Activated CD8-positive, alpha-beta T cell treated with anti-CD3 and anti-CD28 coated beads for 36 hours (primary cell): ENCODE results near the gene SANBR. TPM values are rescaled to one million over a fixed set of nuclear protein-coding genes. Genes with fewer than 3 reads are reported as not detected.
"Not testable (repeated sequence)": the region's sequence is repeated elsewhere in the genome, so short reads cannot be mapped to it uniquely, and the experiment has no call there.

Experiments used
- ATAC-seq: fragments of 200-7000 bp; cut with Tn5 transposase; one replicate; pipeline ENCODE4 v1.10.0; 2021; ENCODE audit warnings: mild to moderate bottlenecking, moderate library complexity
- CTCF ChIA-PET: fragments of 350-600 bp; sonication (Branson Sonifier 250); formaldehyde crosslinking; loops from one replicate; lab custom pipeline; 2021; ENCODE audit warnings: antibody characterized with exemption; lab: Charles Lee
- POLR2A ChIA-PET: fragments of 350-600 bp; sonication (Branson Sonifier 250); formaldehyde crosslinking; loops from one replicate; lab custom pipeline; 2021; ENCODE audit warnings: antibody characterized with exemption; lab: Charles Lee
- DNase-seq: peaks from one replicate; pipeline ENCODE4 v3.0.0-alpha.2; 2020
- H3K27ac Mint-ChIP-seq: one replicate; pipeline ENCODE4 v1.8.0; 2021; ENCODE audit warnings: mild to moderate bottlenecking, mixed read lengths
- H3K27me3 Mint-ChIP-seq: one replicate; pipeline ENCODE4 v1.8.0; 2021; ENCODE audit warnings: mixed read lengths
- H3K36me3 Mint-ChIP-seq: one replicate; pipeline ENCODE4 v1.8.0; 2021; ENCODE audit warnings: low read depth, mixed read lengths
- H3K4me1 Mint-ChIP-seq: one replicate; pipeline ENCODE4 v1.8.0; 2021; ENCODE audit warnings: low read depth, mixed read lengths
- H3K4me3 Mint-ChIP-seq: one replicate; pipeline ENCODE4 v1.8.0; 2021; ENCODE audit warnings: mild to moderate bottlenecking, moderate library complexity, mixed read lengths
- H3K9me3 Mint-ChIP-seq: one replicate; pipeline ENCODE4 v1.8.0; 2021; ENCODE audit warnings: mixed read lengths
- intact Hi-C: fragments of 100-400 bp; cut with micrococcal nuclease; formaldehyde crosslinking; loops from one replicate; pipeline ENCODE4 v1.10.0; 2022
- total RNA-seq, 2 experiments: library from RNA; stranded (reverse); gene quantifications; one replicate each; pipeline ENCODE4 v1.2.3, GENCODE V29; 2021
- TF ChIP-seq, protein P1 (sequence below): fragments of 200-600 bp; IDR thresholded peaks from one replicate; pipeline ENCODE4 v1.8.0; 2022; ENCODE audit warnings: antibody characterized with exemption, mild to moderate bottlenecking

SANBR gene
- total RNA-seq, 2 experiments from 2014 or later = 0.97 to 1.3 TPM

- ATAC-seq (no peak), DNase-seq (no peak)
- Mint-ChIP-seq H3K4me1 (peaks cover 7% of the 10 kb centered on the region), H3K27me3 (no peaks in the 10 kb centered on the region), H3K27ac (no peak overlapping the region), H3K36me3 (peaks cover 18% of the 10 kb centered on the region), H3K9me3 (no peaks in the 10 kb centered on the region), H3K4me3 (no peak overlapping the region)
- TF ChIP-seq, protein P1, sequence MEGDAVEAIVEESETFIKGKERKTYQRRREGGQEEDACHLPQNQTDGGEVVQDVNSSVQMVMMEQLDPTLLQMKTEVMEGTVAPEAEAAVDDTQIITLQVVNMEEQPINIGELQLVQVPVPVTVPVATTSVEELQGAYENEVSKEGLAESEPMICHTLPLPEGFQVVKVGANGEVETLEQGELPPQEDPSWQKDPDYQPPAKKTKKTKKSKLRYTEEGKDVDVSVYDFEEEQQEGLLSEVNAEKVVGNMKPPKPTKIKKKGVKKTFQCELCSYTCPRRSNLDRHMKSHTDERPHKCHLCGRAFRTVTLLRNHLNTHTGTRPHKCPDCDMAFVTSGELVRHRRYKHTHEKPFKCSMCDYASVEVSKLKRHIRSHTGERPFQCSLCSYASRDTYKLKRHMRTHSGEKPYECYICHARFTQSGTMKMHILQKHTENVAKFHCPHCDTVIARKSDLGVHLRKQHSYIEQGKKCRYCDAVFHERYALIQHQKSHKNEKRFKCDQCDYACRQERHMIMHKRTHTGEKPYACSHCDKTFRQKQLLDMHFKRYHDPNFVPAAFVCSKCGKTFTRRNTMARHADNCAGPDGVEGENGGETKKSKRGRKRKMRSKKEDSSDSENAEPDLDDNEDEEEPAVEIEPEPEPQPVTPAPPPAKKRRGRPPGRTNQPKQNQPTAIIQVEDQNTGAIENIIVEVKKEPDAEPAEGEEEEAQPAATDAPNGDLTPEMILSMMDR = no peak
- ChIA-PET POLR2A (interaction anchor here (0.8 kb wide), 1 partner anchor 41 kb away, joined by 3 read pairs; no protein-coding TSS in a partner anchor), CTCF (interaction anchor here (1.0 to 1.5 kb wide), 2 partner anchors 14 to 31 kb away, joined by 3 to 4 read pairs; no protein-coding TSS in a partner anchor)
- intact Hi-C loops = no loop called here
Measured at GRCh38 chr2:61029533-61029932, 36.1 kb upstream of the SANBR start.

- CTCF ChIA-PET = interaction anchor here (1.0 kb wide), 1 partner anchor 35 kb away, joined by 3 read pairs; no protein-coding TSS in a partner anchor
- H3K27ac Mint-ChIP-seq, H3K27me3 Mint-ChIP-seq, intact Hi-C loops, H3K4me1 Mint-ChIP-seq, H3K4me3 Mint-ChIP-seq, DNase-seq, POLR2A ChIA-PET, H3K9me3 Mint-ChIP-seq, ATAC-seq: not testable (repeated sequence)
- peaks cover 25% of the 10 kb centered on the region for H3K36me3 Mint-ChIP-seq
Measured at GRCh38 chr2:61034592-61034991, 31.1 kb upstream of the SANBR start.

DNA sequence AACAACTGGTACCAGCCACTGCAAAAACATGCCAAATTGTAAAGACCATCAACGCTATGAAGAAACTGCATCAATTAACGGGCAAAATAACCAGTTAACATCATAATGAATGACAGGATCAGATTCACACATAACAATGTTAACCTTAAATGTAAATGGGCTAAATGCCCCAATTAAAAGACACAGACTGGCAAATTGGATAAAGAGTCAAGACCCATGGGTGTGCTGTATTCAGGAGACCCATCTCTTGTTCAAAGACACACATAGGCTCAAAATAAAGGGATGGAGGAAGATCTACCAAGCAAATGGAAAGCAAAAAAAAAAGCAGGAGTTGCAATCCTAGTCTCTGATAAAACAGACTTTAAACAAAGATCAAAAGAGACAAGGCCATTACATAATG, 29.0 kb upstream of the SANBR start:
- peaks cover 23% of the 10 kb centered on the region for H3K36me3 Mint-ChIP-seq

GRCh38 chr2:61042807-61043206, 22.9 kb upstream of the SANBR start:
- Mint-ChIP-seq H3K9me3 (no peaks in the 10 kb centered on the region), H3K4me3 (no peak overlapping the region), H3K27ac (no peak overlapping the region), H3K36me3 (peaks cover 11% of the 10 kb centered on the region), H3K27me3 (no peaks in the 10 kb centered on the region), H3K4me1 (peaks cover 13% of the 10 kb centered on the region)
- DNase-seq = no peak
- intact Hi-C loops = no loop called here
- CTCF ChIA-PET = interaction anchor here (1.5 to 1.6 kb wide), 2 partner anchors 13 to 44 kb away, joined by 4 read pairs; no protein-coding TSS in a partner anchor
- no peak for ATAC-seq
- TF ChIP-seq, protein P1 = no peak
- POLR2A ChIA-PET = no interaction called here

More for the DNA sequence above, 29.0 kb upstream of the SANBR start:
- ATAC-seq, H3K27me3 Mint-ChIP-seq, POLR2A ChIA-PET, H3K27ac Mint-ChIP-seq, H3K9me3 Mint-ChIP-seq, CTCF ChIA-PET, H3K4me3 Mint-ChIP-seq, DNase-seq, H3K4me1 Mint-ChIP-seq, intact Hi-C loops: not testable (repeated sequence)

DNA sequence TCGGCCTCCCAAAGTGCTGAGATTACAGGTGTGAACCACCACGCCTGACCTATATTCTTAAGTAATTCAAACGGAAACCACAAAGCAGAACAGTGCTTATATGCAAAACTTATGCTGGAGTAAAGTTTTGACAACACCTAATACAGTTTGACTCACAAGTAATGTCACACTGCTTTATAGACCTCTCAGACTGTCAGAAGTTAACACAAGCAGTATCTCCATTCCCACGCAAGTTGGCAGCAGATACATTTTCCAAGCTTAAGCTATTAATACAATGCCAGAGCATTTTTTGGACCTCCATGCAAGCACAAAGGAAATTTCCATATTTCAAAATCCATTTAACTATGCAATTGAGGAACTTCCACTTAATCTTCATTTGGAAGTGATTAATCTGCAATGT, 21.0 kb upstream of the SANBR start:
- no peak for ATAC-seq
- Mint-ChIP-seq H3K4me3 (no peak overlapping the region), H3K9me3 (no peaks in the 10 kb centered on the region), H3K27ac (peak overlapping the region; percentile 6), H3K36me3 (peaks cover 13% of the 10 kb centered on the region), H3K4me1 (peaks cover 13% of the 10 kb centered on the region), H3K27me3 (no peaks in the 10 kb centered on the region)
- POLR2A ChIA-PET = no interaction called here
- TF ChIP-seq, protein P1 = no peak
- CTCF ChIA-PET = no interaction called here
- intact Hi-C loops = no loop called here
- no peak for DNase-seq

- DNase-seq (no peak), ATAC-seq (no peak)
- intact Hi-C loops = no loop called here
- Mint-ChIP-seq H3K4me1 (peaks cover 13% of the 10 kb centered on the region), H3K27me3 (no peaks in the 10 kb centered on the region), H3K27ac (no peak overlapping the region), H3K4me3 (no peak overlapping the region), H3K36me3 (peaks cover 13% of the 10 kb centered on the region), H3K9me3 (no peaks in the 10 kb centered on the region)
- ChIA-PET CTCF (no interaction called here), POLR2A (no interaction called here)
- TF ChIP-seq, protein P1 = no peak
Measured at GRCh38 chr2:61045226-61045625, 20.4 kb upstream of the SANBR start.
